Stimulated activated CD8-positive, alpha-beta memory T cell treated with anti-CD3 and anti-CD28 coated beads, Interleukin-2, amount 100 ng/mL, for 48 hours (primary cell): ENCODE measurements around the gene RFX1.
"Not testable (repeated sequence)": the region's sequence is repeated elsewhere in the genome, so short reads cannot be mapped to it uniquely, and the experiment has no call there.

ENCODE experiments used
- DNase-seq, 2 donors: peaks; one replicate each; pipeline ENCODE4 v3.0.0-alpha.2; 2020; ENCODE audit warnings: low read depth in 2 of 2

Gene RFX1

GRCh38 chr19:13935765-13936510 lies 70.2 kb downstream of the RFX1 start:
- DNase-seq = no peak

GRCh38 chr19:13934785-13935109 lies 71.4 kb downstream of the RFX1 start:
- no peak for DNase-seq

GRCh38 chr19:13932911-13933393 lies 73.2 kb downstream of the RFX1 start:
- DNase-seq = no peak

- no peak for DNase-seq
Measured at GRCh38 chr19:13932149-13932637, 73.9 kb downstream of the RFX1 start.

GRCh38 chr19:13931391-13932148 lies 74.5 kb downstream of the RFX1 start:
- no peak for DNase-seq

GRCh38 chr19:13930402-13930801 lies 75.7 kb downstream of the RFX1 start:
- DNase-seq = no peak

GRCh38 chr19:13929956-13930355 lies 76.2 kb downstream of the RFX1 start:
- no peak for DNase-seq

GRCh38 chr19:13929340-13929739 lies 76.8 kb downstream of the RFX1 start:
- DNase-seq = no peak

GRCh38 chr19:13926715-13927114 lies 79.4 kb downstream of the RFX1 start:
- no peak for DNase-seq

GRCh38 chr19:13926010-13926409 lies 80.1 kb downstream of the RFX1 start:
- no peak for DNase-seq

GRCh38 chr19:13923194-13923987 lies 82.7 kb downstream of the RFX1 start:
- DNase-seq = no peak

- DNase-seq = not testable (repeated sequence)
Measured at GRCh38 chr19:13922118-13922517, 84.0 kb downstream of the RFX1 start.

GRCh38 chr19:13920940-13921747 lies 85.0 kb downstream of the RFX1 start:
- DNase-seq = no peak

GRCh38 chr19:13920524-13920923 lies 85.6 kb downstream of the RFX1 start:
- DNase-seq = no peak

GRCh38 chr19:13918726-13919411 lies 87.3 kb downstream of the RFX1 start:
- DNase-seq = no peak

- DNase-seq = no peak
Measured at GRCh38 chr19:13917888-13918406, 88.2 kb downstream of the RFX1 start.

GRCh38 chr19:13914777-13915176 lies 91.3 kb downstream of the RFX1 start:
- DNase-seq = no peak

- DNase-seq = no peak
Measured at GRCh38 chr19:13913352-13913751, 92.8 kb downstream of the RFX1 start.
